Mesodermal cell (in vitro differentiated cells): Measurements from ENCODE around the gene PHLDB3.
"Not testable (repeated sequence)": the region's sequence is repeated elsewhere in the genome, so short reads cannot be mapped to it uniquely, and the experiment has no call there.

Experiments used
- H3K27ac ChIP-seq: 2 replicates; pipeline ENCODE4 v1.7.0; 2013; ENCODE audit warnings: mild to moderate bottlenecking, low read depth, low read length, moderate library complexity; ENCODE audit not compliant: severe bottlenecking
- H3K36me3 ChIP-seq: 2 replicates; pipeline ENCODE4 v1.7.1; 2013; ENCODE audit warnings: mild to moderate bottlenecking, low read length, moderate library complexity; ENCODE audit not compliant: control insufficient read depth, insufficient read depth
- H3K4me1 ChIP-seq: one replicate; pipeline ENCODE4 v1.7.1; 2013; ENCODE audit warnings: mild to moderate bottlenecking, low read length; ENCODE audit not compliant: insufficient read depth, control insufficient read depth, poor library complexity, severe bottlenecking
- H3K4me3 ChIP-seq: 2 replicates; pipeline ENCODE4 v1.7.0; 2013; ENCODE audit warnings: low read length, control low read depth, mild to moderate bottlenecking; ENCODE audit not compliant: insufficient read depth, poor library complexity, severe bottlenecking; ENCODE audit errors: extremely low read depth
- H3K9me3 ChIP-seq: 2 replicates; pipeline ENCODE4 v1.7.1; 2013; ENCODE audit warnings: mild to moderate bottlenecking, low read length, moderate library complexity; ENCODE audit not compliant: control insufficient read depth
- WGBS, 2 experiments: methylation state at CpG; one replicate each; pipeline ENCODE4 v1.1.5; 2013; ENCODE audit warnings: missing lambda C conversion rate in 2 of 2; ENCODE audit not compliant: insufficient coverage in 2 of 2; 5-methylcytosine and 5-hydroxymethylcytosine counted together

Gene PHLDB3

GRCh38 chr19:43526884-43527859 lies 22.6 kb upstream of the PHLDB3 start, which contains the start of gene ETHE1:
ETHE1 (minus strand) TSS chr19:43527201; CDS start chr19:43527177, 24 bp downstream.
- peak within 1 kb of the TSS; percentile 64 for H3K27ac ChIP-seq

GRCh38 chr19:43525836-43526771 lies 21.6 kb upstream of the PHLDB3 start:
- Histone ChIP-seq H3K9me3 (no peaks in the 10 kb centered on the region), H3K27ac (no peak overlapping the region), H3K36me3 (peaks cover 7% of the 10 kb centered on the region), H3K4me1 (peaks cover 9% of the 10 kb centered on the region), H3K4me3 (peak overlapping the region; percentile 88)
- WGBS, 2 experiments = 3 to 4% methylated on average over 19 to 22 of the region's 26 CpGs

More at GRCh38 chr19:43526884-43527859, 22.6 kb upstream of the PHLDB3 start, which contains the start of gene ETHE1:
- WGBS, 2 experiments = 1 to 3% methylated on average over 37 to 40 of the region's 54 CpGs
- Histone ChIP-seq H3K4me3 (peak within 1 kb of the TSS; percentile 88), H3K4me1 (peaks cover 10% of the 10 kb centered on the region), H3K36me3 (peaks cover 4% of the 10 kb centered on the region), H3K9me3 (no peaks in the 10 kb centered on the region)

GRCh38 chr19:43524922-43525835 lies 20.6 kb upstream of the PHLDB3 start:
- Histone ChIP-seq H3K27ac (no peak overlapping the region), H3K4me1 (peaks cover 9% of the 10 kb centered on the region)
- 4 to 6% methylated on average over 8 to 9 of the region's 12 CpGs for WGBS, 2 experiments

GRCh38 chr19:43523696-43524095 lies 19.1 kb upstream of the PHLDB3 start:
- Histone ChIP-seq H3K36me3 (peaks cover 11% of the 10 kb centered on the region), H3K4me1 (peaks cover 13% of the 10 kb centered on the region)
- not testable (repeated sequence) for H3K9me3 ChIP-seq, H3K27ac ChIP-seq, H3K4me3 ChIP-seq
- 88 to 97% methylated on average over 6 to 8 of the region's 8 CpGs for WGBS, 2 experiments

More at GRCh38 chr19:43524922-43525835, 20.6 kb upstream of the PHLDB3 start:
- no peaks in the 10 kb centered on the region for H3K9me3 ChIP-seq
- H3K4me3 ChIP-seq = peak overlapping the region; percentile 88
- H3K36me3 ChIP-seq = peaks cover 11% of the 10 kb centered on the region

GRCh38 chr19:43522929-43523328 lies 18.4 kb upstream of the PHLDB3 start:
- Histone ChIP-seq H3K27ac (no peak overlapping the region), H3K9me3 (no peaks in the 10 kb centered on the region), H3K4me3 (no peak overlapping the region), H3K36me3 (peaks cover 11% of the 10 kb centered on the region), H3K4me1 (peaks cover 14% of the 10 kb centered on the region)
- WGBS, 2 experiments = 100% methylated on average over 1 to 2 of the region's 5 CpGs

- Histone ChIP-seq H3K4me1 (peaks cover 8% of the 10 kb centered on the region), H3K4me3 (no peak overlapping the region), H3K36me3 (peaks cover 34% of the 10 kb centered on the region), H3K9me3 (no peaks in the 10 kb centered on the region), H3K27ac (no peak overlapping the region)
- 61 to 63% methylated on average over 3 to 7 of the region's 10 CpGs for WGBS, 2 experiments
Observed at GRCh38 chr19:43519436-43520088, 15.0 kb upstream of the PHLDB3 start.

GRCh38 chr19:43518051-43518450 lies 13.5 kb upstream of the PHLDB3 start:
- no CpG with 5 or more reads among the region's 4 CpGs for WGBS, 2 experiments
- H3K36me3 ChIP-seq = peaks cover 33% of the 10 kb centered on the region
- H3K4me3 ChIP-seq = no peak overlapping the region
- H3K9me3 ChIP-seq = no peaks in the 10 kb centered on the region
- H3K27ac ChIP-seq = no peak overlapping the region
- H3K4me1 ChIP-seq = peaks cover 8% of the 10 kb centered on the region

- H3K4me1 ChIP-seq, H3K9me3 ChIP-seq, H3K27ac ChIP-seq, H3K4me3 ChIP-seq: not testable (repeated sequence)
- H3K36me3 ChIP-seq = peaks cover 49% of the 10 kb centered on the region
Observed at GRCh38 chr19:43512399-43512798, 7.9 kb upstream of the PHLDB3 start.

DNA sequence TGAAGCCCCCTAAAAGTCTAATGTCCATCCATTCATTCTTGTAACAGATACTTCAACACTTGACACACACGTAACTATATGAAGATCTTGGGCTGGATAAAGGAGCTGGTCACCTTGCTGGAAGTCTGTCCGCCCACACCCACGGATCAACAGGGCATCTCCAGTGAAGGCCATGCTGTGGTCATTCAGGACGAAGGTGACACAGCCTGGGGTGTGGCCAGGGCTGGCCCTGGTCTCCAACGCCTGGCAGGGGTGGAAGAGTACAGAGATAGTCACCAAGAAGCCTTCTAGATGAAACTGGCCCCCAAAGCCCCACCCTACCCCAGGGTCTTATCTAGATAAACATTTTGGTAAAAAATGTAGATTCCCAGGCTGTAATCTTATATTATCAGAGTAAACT lies 6.8 kb upstream of the PHLDB3 start:
- peaks cover 45% of the 10 kb centered on the region for H3K36me3 ChIP-seq
- H3K4me1 ChIP-seq = no peaks in the 10 kb centered on the region
- 87 to 89% methylated on average over 3 of the region's 5 CpGs for WGBS, 2 experiments
- H3K4me3 ChIP-seq = no peak overlapping the region
- H3K27ac ChIP-seq = no peak overlapping the region
- H3K9me3 ChIP-seq = no peaks in the 10 kb centered on the region
